GM20431 (cell line): ENCODE results near the gene PKP4.

Experiments used
- in situ Hi-C: fragments of 300-500 bp; cut with MseI, MboI; formaldehyde crosslinking; loops from one replicate; pipeline ENCODE4 v1.15.0; 2020; ENCODE audit warnings: low sequenced_read_pairs; ENCODE audit not compliant: unreplicated experiment

The PKP4 gene

GRCh38 chr2:158665536-158666302 is 209.0 kb downstream of the PKP4 start:
- in situ Hi-C loops, result no loop called here

DNA sequence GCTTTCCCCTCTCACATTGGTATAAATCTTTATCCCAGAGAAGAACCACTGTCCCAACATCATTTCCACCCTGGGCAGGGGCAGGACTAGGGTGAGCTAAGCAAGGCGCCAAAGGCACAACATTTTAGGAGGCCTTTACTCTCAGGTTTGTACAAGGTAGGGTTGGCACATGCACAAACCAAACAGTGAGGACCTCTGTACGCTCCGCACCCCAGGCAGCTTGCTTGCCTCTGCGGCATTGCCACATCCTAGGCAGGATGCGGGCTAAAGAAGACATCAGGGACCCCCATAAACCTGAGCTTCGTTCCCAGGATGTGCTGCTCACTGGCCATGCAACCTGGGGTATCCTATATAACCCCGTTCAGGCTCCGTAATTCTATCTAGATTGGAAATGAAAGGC is 210.2 kb downstream of the PKP4 start:
- in situ Hi-C loops, result no loop called here

DNA sequence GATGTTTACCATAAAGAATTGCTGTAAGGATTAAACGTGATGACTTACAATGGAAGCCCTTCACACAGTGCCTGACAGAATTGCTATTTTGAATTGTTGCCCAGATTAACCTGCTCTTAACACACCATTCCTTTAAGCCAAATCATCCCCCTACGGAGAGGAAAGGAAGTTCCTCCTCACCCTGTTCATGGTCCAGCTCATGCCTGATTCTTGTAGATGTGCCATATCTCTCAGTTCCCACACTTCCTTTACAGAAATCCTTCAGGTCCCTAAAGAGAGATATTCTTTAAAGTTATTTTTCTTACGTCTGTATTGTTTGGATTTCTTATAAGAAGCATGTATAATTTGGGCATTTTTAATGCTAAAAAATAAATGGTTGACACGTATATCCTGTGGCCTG is 210.8 kb downstream of the PKP4 start:
- in situ Hi-C loops, result no loop called here

- in situ Hi-C loops, result no loop called here
Measured at GRCh38 chr2:158668001-158668765, 211.4 kb downstream of the PKP4 start.

- in situ Hi-C loops, result no loop called here
Measured at GRCh38 chr2:158670292-158670691, 213.5 kb downstream of the PKP4 start.

DNA sequence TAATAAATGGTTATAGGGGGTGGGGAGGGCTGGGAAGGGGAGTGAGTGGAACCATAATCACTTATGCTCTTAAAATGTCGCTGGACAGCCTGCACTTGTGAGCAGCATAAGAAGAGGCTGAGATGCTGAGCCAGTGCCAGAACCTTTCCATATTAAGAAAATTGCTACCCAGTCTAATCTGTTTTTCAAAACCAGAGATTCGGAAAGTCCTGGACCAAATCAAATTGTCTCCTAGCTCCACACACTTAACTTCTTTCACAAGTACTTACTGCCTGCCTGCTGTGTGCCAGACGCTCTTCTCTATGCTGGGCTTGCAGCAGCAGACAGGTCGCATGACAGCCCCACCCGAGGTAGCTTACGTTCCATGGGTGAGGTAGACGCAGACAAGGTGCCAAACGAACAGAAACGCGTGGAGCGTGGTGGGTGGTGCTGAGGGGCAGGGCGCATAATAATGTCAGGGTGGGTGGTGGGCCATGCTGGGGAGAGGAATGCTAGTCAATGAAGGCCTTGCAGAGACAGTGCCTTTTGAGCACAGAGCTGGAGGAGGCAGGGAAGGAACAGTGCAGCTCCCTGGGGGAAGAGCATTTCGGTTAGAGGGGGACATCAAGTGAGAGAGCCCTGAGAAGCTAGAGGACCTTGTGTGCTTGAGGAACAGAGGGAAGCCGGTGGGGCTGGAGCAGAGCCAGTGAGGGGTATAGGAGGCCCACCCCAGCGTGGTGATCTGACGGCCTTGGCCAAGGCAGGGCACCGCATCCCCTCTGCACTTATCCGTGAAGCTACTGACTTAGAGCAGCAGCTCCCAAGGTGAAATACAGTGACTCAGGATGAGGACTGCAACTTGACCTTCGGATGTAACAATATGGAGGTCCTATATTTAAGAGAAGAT is 214.9 kb downstream of the PKP4 start:
- in situ Hi-C loops, result no loop called here

- in situ Hi-C loops, result no loop called here
Measured at GRCh38 chr2:158676295-158676694, 219.5 kb downstream of the PKP4 start.

GRCh38 chr2:158676696-158677095 is 219.9 kb downstream of the PKP4 start:
- in situ Hi-C loops, result no loop called here

DNA sequence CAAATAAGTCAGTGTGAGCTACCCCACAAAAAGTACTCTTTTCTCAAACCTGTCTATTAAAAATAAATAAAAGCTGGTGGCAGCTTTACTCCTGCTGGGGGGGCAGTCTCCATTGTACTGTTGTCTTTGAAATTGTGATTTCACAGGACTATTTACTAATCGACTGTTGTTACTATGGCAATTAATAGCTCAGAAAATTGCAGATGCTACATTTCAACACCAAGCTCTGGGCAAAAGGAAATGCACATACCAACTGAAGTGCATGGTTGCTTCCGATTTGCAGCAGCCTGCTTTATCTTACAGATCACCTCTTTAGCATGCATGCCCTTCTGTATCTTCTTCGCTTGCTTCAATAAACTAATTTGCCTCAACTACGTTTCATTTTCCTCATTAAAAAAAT is 220.8 kb downstream of the PKP4 start:
- in situ Hi-C loops, result no loop called here

GRCh38 chr2:158681816-158682215 is 225.1 kb downstream of the PKP4 start:
- in situ Hi-C loops, result no loop called here

- in situ Hi-C loops, result no loop called here
Measured at GRCh38 chr2:158685646-158686045, 228.9 kb downstream of the PKP4 start.

GRCh38 chr2:158686210-158686691 is 229.5 kb downstream of the PKP4 start:
- in situ Hi-C loops, result no loop called here

- in situ Hi-C loops, result no loop called here
Measured at GRCh38 chr2:158687315-158687714, 230.6 kb downstream of the PKP4 start.

GRCh38 chr2:158688721-158689120 is 232.0 kb downstream of the PKP4 start:
- in situ Hi-C loops, result no loop called here

DNA sequence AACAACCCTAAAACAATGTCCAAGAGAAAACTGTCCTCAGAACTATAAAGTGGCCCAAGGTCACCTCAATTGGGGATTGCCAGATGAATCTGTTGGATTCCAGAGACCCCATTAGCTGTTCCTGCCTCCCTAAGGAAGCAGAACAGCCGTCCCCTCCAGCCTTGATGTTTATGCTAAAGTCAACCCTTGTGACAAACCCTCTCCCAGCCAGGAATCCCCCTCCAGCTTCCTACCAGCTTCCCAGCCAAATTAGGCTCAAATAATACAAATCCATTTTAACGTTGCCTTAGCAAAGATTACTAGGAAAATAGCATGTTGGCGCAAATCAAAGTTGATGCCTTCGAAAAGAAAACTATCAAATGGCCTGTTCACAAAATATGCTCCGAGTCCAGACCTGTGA is 232.6 kb downstream of the PKP4 start:
- in situ Hi-C loops, result no loop called here

DNA sequence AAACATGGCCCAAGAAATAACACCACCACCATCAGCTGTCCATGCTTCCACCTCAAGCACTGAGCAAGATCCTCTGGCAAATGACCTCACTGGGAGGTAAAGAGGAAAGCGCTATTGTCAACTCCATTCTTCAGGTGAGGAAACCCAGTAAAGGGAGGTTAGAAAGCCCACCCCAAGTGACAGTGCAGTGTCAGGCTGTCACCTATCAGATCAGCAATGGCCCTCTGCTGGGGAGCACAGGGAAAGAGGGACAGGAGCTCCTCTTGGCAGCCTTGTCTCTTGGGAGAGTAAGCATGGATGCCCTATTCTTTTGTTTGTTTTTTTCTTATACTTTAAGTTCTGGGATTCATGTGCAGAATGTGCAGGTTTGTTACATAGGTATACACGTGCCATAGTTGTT is 234.1 kb downstream of the PKP4 start:
- in situ Hi-C loops, result no loop called here

GRCh38 chr2:158691619-158692018 is 234.9 kb downstream of the PKP4 start:
- in situ Hi-C loops, result no loop called here

- in situ Hi-C loops, result no loop called here
Measured at GRCh38 chr2:158692372-158693103, 235.8 kb downstream of the PKP4 start.

DNA sequence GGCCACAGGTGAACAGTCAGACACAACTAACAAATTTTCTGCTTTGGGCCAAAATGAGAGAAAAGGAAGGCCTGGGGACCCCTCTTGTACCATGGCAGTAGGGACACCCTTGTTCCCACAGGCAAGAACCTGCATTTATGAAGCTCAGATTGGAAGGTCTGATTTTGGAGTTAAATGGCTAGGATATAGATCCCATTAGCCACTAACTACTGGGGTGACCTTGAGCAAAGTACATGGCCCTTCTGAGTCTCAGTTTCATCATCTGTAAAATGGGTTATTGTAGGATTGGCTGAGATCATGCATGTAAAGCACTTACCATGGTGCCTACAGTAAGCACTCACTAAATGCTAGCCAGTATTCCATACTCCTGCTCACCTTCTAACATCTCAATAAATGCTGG is 236.7 kb downstream of the PKP4 start:
- in situ Hi-C loops, result no loop called here

DNA sequence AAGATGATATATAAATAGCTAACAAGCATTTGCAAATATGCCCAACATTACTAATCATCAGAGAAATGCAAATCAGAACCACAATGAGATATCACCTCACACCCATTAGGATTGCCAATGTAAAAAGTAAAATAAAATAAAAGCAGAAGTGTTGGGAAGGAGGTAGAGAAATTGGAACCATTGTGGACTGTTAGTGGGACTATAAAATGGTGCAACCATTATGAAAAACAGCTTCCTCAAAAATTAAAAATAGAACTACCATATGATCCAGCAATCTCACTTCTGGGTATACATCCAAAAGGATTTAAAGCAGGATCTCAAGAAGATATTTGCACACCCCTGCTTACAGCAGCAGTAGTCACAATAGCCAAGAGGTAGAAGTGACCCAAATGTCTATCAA is 238.6 kb downstream of the PKP4 start:
- in situ Hi-C loops, result no loop called here
